HK-2 (cell line): ENCODE results near the gene ARHGAP11A.
"Not testable (repeated sequence)": the region's sequence is repeated elsewhere in the genome, so short reads cannot be mapped to it uniquely, and the experiment has no call there.

Experiments used
- DNase-seq: peaks from one replicate; pipeline ENCODE4 v3.0.0-alpha.2; 2018; ENCODE audit not compliant: unreplicated experiment

The ARHGAP11A gene, protein sequence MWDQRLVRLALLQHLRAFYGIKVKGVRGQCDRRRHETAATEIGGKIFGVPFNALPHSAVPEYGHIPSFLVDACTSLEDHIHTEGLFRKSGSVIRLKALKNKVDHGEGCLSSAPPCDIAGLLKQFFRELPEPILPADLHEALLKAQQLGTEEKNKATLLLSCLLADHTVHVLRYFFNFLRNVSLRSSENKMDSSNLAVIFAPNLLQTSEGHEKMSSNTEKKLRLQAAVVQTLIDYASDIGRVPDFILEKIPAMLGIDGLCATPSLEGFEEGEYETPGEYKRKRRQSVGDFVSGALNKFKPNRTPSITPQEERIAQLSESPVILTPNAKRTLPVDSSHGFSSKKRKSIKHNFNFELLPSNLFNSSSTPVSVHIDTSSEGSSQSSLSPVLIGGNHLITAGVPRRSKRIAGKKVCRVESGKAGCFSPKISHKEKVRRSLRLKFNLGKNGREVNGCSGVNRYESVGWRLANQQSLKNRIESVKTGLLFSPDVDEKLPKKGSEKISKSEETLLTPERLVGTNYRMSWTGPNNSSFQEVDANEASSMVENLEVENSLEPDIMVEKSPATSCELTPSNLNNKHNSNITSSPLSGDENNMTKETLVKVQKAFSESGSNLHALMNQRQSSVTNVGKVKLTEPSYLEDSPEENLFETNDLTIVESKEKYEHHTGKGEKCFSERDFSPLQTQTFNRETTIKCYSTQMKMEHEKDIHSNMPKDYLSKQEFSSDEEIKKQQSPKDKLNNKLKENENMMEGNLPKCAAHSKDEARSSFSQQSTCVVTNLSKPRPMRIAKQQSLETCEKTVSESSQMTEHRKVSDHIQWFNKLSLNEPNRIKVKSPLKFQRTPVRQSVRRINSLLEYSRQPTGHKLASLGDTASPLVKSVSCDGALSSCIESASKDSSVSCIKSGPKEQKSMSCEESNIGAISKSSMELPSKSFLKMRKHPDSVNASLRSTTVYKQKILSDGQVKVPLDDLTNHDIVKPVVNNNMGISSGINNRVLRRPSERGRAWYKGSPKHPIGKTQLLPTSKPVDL

GRCh38 chr15:32615051-32615870, at the start of gene ARHGAP11A:
Gene ARHGAP11A (plus strand): TSS chr15:32615504. CDS start chr15:32616212, 708 bp downstream.
- DNase-seq, result peak; percentile 68

DNA sequence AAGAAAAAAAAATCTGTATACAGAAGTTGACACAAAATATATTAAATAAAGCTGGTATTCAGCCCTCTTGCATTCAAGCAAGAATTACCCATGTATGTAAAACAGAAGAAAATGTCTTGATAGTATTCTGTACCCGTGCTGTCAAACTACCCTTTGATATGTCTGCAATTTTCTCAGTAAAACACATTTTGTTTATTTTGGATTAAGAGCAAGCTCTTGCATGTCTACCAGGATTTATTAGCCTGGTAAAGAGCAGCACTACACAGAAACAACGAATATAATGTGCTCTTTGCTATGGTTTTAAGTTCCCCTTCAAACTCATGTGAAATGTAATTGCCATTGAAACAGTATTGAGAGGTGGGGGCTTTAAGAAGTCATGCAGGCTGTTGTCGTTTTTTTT, 46.3 kb upstream of the ARHGAP11A start:
- DNase-seq, result not testable (repeated sequence)

DNA sequence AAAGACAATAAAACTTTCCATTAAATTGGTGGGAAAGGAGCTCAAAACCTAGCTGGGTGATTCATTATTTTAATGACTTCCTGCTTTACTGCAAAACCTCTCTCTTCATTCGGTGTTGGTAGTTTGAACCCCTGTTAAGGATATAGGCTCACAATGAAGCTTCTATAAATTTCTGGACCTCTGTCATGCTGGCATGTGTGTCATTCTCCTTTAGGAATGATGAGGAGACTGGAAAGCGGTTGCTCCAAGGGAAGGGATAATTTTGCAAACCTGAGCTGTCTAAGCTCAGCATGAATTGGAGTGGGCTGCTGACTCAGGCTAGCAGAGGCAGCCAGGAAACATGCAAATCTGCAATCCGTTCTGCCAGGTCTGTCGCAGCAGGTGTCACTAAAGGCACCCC, 36.8 kb upstream of the ARHGAP11A start:
- not testable (repeated sequence) for DNase-seq

GRCh38 chr15:32585844-32586243, 29.5 kb upstream of the ARHGAP11A start:
- DNase-seq, result not testable (repeated sequence)

DNA sequence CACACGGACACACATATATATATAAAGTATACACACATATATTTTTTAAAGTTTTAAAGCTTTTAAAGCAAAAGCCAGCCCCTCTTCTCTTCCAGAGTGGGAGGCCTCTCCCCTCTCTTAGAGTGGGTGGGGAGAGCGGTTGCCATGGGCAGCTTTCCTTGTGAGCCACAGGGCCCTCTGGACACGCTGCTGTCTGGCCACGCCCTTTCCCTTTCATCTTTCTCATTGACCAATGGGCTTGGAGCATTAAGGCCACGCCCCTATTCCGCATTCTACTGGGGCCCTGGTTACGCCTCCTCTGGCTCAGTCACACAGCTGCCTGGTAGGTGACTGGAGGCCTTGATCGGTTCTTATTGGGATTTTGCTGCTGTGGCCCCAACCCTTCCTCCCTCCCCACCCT, 22.2 kb upstream of the ARHGAP11A start, which contains the start of gene GOLGA8N:
GOLGA8N (plus strand) TSS at position 306 of the 400 bp plus-strand sequence.
- DNase-seq, result not testable (repeated sequence)

DNA sequence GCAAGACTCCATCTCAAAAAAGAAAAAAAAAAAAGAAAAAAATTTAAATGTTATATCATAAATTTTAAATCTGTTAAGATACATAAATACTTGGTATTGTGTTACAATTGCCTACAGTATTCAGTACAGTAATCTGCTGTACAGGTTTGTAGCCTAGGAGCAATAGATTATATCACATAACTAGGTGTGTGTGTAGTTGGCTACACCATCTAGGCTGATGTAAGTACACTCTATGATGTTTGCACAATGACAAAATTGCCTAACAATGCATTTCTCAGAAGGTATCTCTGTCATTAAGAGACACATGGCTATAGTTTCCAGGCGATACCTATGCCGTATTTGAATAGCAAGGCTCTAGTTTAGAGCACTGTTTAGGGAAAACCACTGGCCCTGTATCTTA, 5.8 kb upstream of the ARHGAP11A start:
- DNase-seq, result not testable (repeated sequence)

DNA sequence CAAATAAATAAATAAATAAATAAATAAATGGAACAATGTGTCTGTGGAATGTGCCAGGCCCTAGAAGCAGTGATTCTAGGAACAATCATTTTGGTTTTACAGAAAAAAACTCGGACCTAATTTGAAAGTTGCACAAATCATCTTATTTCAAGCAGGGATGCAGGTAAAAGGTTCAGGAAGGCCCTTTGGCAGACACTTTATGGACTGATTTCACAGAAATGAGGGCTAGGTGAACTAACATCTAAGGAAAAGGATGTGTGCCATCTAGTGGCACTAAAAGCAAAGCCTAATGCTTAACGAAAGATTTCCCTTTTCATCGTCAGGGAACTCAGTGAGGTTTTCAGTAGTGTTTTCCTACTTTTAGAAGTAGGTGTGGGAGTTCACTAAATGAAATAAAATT, 4.6 kb upstream of the ARHGAP11A start:
- DNase-seq, result not testable (repeated sequence)

- not testable (repeated sequence) for DNase-seq
Measured at GRCh38 chr15:32614712-32615050, 623 bp upstream of the ARHGAP11A start.

- DNase-seq, result not testable (repeated sequence)
Measured at GRCh38 chr15:32615871-32616426, 645 bp downstream of the ARHGAP11A start.

DNA sequence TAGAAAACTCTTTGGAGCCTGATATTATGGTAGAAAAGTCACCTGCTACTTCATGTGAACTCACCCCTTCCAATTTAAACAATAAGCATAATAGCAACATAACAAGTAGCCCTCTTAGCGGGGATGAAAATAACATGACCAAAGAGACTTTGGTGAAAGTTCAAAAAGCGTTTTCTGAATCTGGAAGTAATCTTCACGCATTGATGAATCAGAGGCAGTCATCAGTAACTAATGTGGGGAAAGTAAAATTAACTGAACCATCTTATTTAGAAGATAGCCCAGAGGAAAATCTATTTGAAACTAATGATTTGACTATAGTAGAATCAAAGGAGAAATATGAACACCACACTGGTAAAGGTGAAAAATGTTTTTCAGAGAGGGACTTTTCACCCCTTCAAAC, 21.1 kb downstream of the ARHGAP11A start:
- no peak for DNase-seq

- DNase-seq, result no peak
Measured at GRCh38 chr15:32636908-32637567, 21.7 kb downstream of the ARHGAP11A start.

GRCh38 chr15:32637704-32638103, 22.4 kb downstream of the ARHGAP11A start:
- no peak for DNase-seq

- DNase-seq, result no peak
Measured at GRCh38 chr15:32641517-32642059, 26.3 kb downstream of the ARHGAP11A start, which contains the start of gene SCG5. Gene SCG5 (plus strand): TSS chr15:32641710. CDS start chr15:32643593, 1,883 bp downstream.

- DNase-seq, result no peak
Measured at GRCh38 chr15:32642667-32643435, 27.5 kb downstream of the ARHGAP11A start.

GRCh38 chr15:32643907-32644445, 28.7 kb downstream of the ARHGAP11A start:
- DNase-seq, result no peak

DNA sequence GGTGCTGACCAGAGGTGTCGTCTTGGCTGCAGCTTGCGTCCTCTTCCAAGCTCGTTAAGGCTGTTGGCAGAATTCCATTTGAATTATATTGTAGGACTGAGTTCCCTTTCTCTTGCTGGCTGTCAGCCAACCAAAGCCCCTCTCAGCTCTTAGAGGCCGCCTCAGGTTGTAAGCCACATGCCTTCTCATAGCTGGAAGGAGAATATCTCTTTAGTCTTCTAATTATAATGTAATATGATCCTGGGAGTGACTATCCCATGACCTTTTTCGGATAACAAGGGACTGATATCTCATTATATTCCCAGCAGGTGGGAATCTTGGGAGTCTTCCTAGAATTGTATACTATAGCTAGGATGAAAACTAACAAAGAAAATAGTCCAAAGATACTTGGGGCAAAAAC, 31.0 kb downstream of the ARHGAP11A start:
- no peak for DNase-seq

DNA sequence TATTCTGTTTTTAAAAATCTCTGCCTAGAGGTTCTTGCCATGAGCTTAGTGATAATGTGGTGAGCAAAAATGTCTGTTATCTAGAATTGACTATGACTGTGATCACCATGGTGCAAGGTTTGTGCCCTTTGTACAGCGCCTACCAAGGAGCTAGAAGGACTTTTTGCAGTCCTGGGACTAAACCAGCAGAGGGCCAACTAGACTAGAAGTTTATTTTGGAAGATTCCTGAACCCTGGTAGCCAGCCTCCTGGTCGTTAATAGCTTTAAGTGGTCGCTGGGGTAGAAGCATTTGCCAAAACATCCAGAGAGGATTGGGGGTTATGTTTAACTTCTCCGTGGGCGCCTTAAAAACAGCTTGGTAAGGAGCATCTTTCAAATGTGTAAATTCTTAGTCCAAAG, 34.0 kb downstream of the ARHGAP11A start:
- DNase-seq, result no peak

DNA sequence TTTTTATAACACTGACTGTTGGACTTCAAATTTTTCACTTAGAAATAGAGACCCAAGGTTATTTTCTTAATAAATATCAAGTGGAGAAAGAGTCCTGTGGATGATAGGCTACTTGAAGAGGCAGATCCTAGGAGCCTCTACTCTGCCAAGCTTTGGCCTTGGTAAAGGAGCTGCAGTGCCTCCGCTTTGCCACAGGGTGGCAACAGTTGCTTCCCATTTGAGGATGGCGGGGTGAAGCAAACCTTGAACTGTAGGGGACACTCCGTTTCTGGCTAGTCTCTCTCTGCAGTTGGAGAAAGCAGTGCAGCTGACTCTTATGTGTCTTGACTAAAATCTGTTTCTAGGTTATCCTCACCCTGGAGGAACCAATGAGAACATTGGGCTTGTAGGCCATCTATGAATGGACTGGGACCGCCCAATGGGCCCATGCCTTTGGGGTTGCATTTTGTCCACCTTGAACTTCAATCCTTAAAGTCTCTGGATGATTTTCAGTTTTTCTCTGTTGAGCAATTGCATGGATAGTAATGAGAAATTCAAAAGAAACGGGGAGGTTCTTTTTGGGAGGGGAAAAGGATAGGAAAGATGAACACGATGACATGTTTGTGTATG, 36.0 kb downstream of the ARHGAP11A start:
- DNase-seq, result peak; percentile 47

- no peak for DNase-seq
Measured at GRCh38 chr15:32652178-32652577, 36.9 kb downstream of the ARHGAP11A start.
